GM12878 (cell line): Measurements from ENCODE around the gene CDH4.

Source experiments
- BRCA1 ChIP-seq: IDR thresholded peaks from 2 replicates; pipeline ENCODE4 v1.6.1; 2011; ENCODE audit warnings: low read depth, low read length, improper control_type of control experiment
- CHD2 ChIP-seq: IDR thresholded peaks from 2 replicates; pipeline ENCODE4 v1.6.1; 2011; ENCODE audit warnings: low read depth, low read length, improper control_type of control experiment, borderline replicate concordance
- CTCF ChIP-seq, 3 experiments: IDR thresholded peaks in 2 of 3; conservative IDR thresholded peaks in 1 of 3; 2 replicates each; pipeline ENCODE4 v1.5.1; 2011; ENCODE audit warnings: low read depth in 3 of 3, low read length in 3 of 3, mild to moderate bottlenecking in 3 of 3, control low read depth in 2 of 3, moderate library complexity in 2 of 3, inconsistent platforms in 1 of 3, mixed read lengths in 1 of 3; ENCODE audit not compliant: control insufficient read depth in 2 of 3, insufficient read depth in 1 of 3; ENCODE audit errors: extremely low read depth in 1 of 3
- EZH2 ChIP-seq: IDR thresholded peaks from 2 replicates; pipeline ENCODE4 v1.6.1; 2012; ENCODE audit warnings: low read depth, mild to moderate bottlenecking, control low read depth, inconsistent platforms, low read length, borderline replicate concordance; ENCODE audit not compliant: control insufficient read depth
- FOXK2 ChIP-seq: fragments of 450-650 bp; IDR thresholded peaks from 2 replicates; pipeline ENCODE4 v1.6.1; 2017; ENCODE audit warnings: mild to moderate bottlenecking, moderate library complexity
- HDGF ChIP-seq: fragments of 450-650 bp; IDR thresholded peaks from 2 replicates; pipeline ENCODE4 v1.6.1; 2016; ENCODE audit warnings: antibody characterized with exemption
- MXI1 ChIP-seq: fragments of 150-350 bp; IDR thresholded peaks from 2 replicates; pipeline ENCODE4 v1.6.1; 2011; ENCODE audit warnings: low read depth, mild to moderate bottlenecking, inconsistent platforms, low read length, improper control_type of control experiment
- NR2C1 ChIP-seq: fragments of 450-650 bp; IDR thresholded peaks from 2 replicates; pipeline ENCODE4 v1.6.1; 2017; ENCODE audit warnings: antibody characterized with exemption, mild to moderate bottlenecking, moderate library complexity
- PAX8 ChIP-seq: fragments of 450-650 bp; IDR thresholded peaks from 2 replicates; pipeline ENCODE4 v1.6.1; 2017; ENCODE audit warnings: mild to moderate bottlenecking, moderate library complexity
- POLR2A ChIP-seq: IDR thresholded peaks from 2 replicates; pipeline ENCODE4 v1.6.1; 2011; ENCODE audit warnings: low read depth, mild to moderate bottlenecking, low read length
- POLR2AphosphoS5 ChIP-seq: IDR thresholded peaks from 2 replicates; pipeline ENCODE4 v1.6.1; 2011; ENCODE audit warnings: mild to moderate bottlenecking, low read length, inconsistent platforms
- TAF1 ChIP-seq: IDR thresholded peaks from 2 replicates; pipeline ENCODE4 v1.6.1; 2011; ENCODE audit warnings: mild to moderate bottlenecking, low read depth, low read length, borderline replicate concordance

GRCh38 chr20:61791995-61792394, 539.9 kb downstream of the CDH4 start:
- TF ChIP-seq POLR2A: no peak
- TF ChIP-seq EZH2: no peak
- TF ChIP-seq CTCF (IDR thresholded peaks at IDR 0.05 in 2 of 3, conservative IDR thresholded peaks at IDR 0.05 in 1 of 3; ENCODE audit: control insufficient read depth in 2 of 3, extremely low read depth in 1 of 3, insufficient read depth in 1 of 3, low read depth in 3 of 3, low read length in 3 of 3): no peak
- no peak for TF ChIP-seq POLR2AphosphoS5
- no peak for TF ChIP-seq TAF1
- no peak for TF ChIP-seq CHD2
- no peak for TF ChIP-seq NR2C1
- no peak for TF ChIP-seq PAX8
- TF ChIP-seq FOXK2: no peak
- TF ChIP-seq BRCA1: no peak
- TF ChIP-seq HDGF: no peak
- TF ChIP-seq MXI1: no peak
